Ecto neural progenitor cell (in vitro differentiated cells): Measurements from ENCODE around the gene RIN1.
A peak's percentile ranks its signal among the peaks of the same experiment; 100 is the strongest.

Experiments
- DNase-seq: peaks from one replicate; pipeline ENCODE4 v3.0.0-alpha.2; 2018; ENCODE audit warnings: low spot score

Gene RIN1

DNA sequence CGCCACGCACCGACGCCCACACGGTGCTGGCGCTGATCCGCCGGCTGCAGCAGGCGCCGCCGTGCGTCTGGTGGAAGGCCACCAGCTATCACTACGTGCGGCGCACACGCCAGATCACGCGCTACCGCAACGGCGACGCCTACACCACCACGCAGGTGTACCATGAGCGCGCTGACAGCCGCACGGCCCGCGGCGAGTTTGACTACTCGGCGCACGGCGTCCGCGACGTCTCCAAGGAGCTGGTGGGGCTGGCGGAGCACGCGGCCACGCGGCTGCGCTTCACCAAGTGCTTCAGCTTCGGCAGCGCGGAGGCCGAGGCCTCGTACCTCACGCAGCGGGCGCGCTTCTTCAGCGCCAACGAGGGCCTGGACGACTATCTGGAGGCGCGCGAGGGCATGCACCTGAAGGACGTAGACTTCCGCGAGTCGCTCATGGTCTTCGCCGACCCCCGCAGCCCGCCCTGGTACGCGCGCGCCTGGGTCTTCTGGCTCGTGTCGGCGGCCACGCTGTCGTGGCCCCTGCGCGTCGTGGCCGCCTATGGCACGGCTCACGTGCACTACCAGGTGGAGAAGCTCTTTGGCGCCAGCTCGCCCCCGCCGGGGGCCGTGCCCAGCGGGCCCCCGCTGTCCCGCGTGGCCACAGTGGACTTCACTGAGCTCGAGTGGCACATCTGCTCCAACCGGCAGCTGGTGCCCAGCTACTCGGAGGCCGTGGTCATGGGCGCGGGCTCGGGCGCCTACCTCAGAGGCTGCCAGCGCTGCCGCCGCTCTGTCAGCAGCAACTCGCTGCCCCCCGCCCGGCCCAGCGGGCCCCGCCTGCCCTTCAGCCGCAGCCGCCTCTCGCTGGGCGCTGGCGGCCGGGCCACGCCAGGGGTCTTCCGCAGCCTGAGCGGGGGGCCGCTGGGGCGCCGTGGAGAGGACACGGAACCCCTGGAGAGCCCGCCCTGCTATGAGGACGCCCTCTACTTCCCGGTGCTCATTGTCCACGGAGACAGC is 41.3 kb downstream of the RIN1 start:
- DNase-seq = no peak

- no peak for DNase-seq
Observed at GRCh38 chr11:66293777-66294625, 42.2 kb downstream of the RIN1 start.

DNA sequence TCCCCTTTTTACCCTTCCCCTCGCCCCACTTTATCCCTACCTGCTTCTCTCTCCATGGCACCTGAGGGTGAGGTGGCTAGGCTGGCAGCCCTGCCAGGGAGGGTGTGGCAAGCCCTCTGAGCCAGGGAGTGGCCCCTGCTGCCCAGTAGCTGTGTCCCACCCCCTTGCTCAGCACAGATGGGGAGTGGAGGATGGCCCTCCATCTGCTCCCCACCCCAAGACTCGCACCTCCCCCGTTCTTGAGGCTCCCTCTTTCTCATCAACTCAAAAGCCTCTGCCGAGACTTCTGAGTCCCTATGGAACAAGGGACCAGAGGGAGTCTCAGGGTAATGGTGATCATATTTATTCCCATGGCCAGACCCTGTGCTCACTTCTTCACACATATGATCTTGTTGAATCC is 42.9 kb downstream of the RIN1 start:
- DNase-seq = no peak

DNA sequence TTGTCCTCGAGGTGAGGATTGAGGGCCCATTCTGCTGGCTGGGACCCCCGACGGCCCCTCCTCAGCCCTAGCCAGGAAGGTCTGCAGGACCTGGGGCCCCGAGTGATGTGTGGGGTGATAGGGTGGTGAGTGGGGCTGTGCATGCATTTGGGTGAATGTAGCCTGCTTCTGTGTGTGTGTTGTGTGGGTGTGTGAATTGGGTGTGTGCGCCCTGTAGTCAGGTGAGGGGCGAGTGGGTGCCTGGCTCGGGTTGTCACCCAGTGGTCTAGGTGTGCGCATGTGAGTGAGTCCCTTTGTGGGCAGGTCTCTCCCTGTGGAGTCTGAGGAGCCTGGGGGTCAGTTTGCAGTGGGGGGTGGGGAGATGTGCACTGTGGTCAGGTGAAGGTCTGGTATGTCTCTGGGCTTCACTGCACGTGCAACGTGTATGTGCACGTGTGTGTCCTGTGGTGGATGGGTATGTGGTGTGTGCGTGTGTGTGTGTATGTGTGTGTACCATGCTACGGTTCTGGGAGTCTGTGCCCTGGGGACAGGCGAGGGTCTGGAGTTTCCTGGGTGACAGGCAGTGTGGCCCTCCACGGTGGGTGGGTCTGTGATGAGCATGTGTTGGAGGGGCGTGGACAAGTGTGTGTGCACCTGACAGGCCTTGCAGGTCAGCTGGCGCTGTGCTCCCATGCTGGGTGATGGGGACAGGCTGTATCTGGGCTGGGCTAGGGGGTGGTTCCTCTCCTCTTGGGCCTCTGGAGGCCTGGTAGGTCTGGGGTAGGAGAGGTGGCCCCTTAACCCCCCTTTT is 43.5 kb downstream of the RIN1 start:
- no peak for DNase-seq

DNA sequence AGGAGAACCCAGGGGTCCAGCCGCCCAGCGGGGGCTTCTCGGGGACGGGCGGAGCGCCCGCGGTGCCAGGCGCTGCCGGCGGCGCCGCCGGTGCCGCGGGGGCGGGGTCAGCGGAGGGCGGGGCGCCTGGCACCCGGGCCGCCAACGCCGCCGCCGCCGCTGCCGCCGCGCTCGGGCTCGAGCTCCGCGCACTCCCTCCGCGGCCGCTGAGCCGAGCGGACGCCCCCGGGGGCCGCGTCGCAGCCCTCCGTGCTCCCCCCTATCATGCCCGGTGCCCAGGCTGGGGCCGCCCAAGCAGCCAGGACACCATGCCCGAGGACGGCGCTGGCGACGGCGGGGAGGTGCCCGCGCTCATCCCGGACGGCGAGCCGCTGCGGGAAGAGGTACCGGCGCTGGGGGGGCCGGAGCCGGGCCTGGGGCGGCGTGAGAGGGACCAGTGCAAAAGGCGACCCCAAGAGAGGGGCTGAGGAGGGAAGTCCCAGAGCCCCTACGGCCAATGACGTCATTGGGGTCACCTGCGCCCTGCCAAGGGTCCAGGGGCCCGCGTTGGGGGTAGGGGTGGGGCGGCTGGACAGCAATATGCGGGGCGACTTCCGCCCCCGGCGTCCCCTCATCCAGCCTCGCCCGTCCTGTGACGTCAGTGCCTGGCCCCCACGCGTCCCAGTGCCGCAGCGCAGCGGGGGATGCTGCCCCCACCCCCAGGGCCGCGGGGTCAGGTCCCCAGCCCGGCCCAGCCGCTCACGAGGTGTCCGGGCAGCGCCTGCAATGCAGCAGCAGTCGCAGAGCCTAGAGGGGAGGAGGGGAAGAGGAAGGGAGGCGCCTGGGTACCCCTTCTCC is 44.3 kb downstream of the RIN1 start, which contains the start of gene TMEM151A:
Gene TMEM151A, plus strand, starts transcription at position 189 of the 837 bp plus-strand sequence. Its CDS starts 120 bp downstream, at position 309.
- DNase-seq = no peak

GRCh38 chr11:66291303-66291705 is 44.9 kb downstream of the RIN1 start:
- DNase-seq = no peak

DNA sequence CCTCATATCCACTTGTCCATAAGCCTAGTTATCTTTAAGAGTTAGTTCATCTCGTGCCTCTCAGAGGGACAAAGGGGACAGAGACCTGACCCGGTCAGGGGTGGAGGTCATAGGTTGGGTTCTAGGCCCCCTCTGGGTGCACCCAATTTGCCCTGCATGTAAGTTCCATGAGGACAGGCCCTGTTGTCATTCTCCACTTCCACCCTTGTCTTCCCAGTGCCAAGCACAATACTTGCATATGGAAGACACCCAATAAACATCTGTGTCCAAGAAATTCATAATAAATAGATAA is 46.0 kb downstream of the RIN1 start:
- no peak for DNase-seq

GRCh38 chr11:66289548-66290329 is 46.5 kb downstream of the RIN1 start:
- DNase-seq = peak; percentile 92

DNA sequence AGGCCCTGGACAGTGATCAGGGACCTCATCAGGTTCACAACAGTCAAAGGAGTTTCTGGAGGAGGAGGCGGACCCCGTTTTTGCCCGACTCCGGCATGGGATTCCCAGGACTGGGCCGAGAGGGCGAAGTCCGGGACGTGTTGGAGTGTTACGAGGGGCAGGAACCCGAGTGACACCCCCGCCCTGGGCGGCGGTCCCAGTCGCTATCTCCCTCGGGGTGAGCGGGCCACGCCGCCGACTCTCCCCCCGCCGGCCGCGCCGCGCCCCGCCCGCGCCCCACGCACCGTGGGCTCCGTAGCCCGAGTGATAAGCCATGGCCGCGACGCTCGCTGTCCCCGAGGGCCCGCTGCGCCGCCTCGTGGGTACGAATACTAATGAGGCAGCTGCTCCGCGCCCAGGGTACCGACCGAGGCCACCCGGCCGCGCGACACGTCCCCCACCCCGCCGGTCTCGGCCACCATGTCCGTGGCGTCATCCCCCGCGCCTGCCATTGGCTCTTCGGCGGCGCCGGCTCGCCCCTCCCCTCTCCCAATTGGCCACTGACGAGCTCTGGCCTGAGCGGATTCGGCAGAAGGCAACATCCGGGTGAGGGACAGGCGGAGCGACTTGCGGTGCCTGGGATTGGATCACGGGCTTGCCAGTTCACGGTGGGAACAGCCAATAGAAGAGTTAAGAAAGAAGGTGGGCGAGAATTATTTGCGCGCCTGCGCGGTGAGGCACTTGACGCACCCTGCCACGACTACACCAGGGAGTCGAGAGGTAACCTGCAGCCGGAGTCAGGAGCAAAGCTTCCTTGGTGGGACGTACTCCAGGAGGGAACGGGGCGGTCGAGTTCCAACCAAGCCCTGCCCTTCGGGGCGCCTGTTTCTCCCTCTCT is 47.3 kb downstream of the RIN1 start, which contains the start of gene YIF1A:
Gene YIF1A, minus strand, starts transcription at position 473 of the 877 bp plus-strand sequence. Its CDS starts 158 bp downstream, at position 315.
- peak; percentile 98 for DNase-seq

DNA sequence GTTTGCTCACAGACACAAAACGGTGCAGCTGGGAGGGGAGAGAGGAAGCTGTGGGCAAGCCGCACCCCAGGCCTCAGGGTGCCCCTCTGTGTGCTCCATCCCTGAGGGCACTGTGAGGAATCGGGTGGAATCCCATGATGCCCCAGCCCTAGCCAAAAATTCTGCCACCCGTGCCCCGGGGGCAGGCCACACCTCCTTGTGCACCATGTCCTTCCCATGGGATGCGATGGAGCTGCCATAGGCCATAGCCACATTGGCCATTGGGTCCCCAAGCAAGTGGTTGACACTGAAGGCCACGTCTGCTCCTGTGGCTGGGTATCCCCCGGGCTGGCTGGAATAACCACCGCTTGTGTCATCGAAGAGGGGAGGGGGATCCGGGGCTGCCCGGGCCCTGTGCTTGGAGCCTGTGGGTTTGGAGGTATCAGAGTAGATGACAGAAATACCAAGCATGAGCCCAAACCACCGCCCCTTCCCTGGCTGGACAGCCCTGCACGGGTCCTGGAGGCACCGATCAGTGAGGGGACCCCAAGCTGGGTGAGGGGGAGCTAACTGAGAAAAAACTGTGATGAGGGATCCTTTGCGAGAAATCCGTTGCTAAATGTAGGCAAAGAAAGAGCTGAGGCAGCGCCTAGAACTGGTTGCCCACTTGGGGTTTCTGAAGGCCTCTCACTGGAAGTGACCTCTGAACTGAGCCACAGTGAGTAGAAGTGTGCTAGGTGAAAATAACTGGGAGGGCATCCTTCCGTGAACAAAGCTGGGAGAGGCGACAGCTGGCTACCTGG is 48.2 kb downstream of the RIN1 start:
- no peak for DNase-seq

GRCh38 chr11:66287211-66287888 is 48.9 kb downstream of the RIN1 start:
- DNase-seq = no peak

DNA sequence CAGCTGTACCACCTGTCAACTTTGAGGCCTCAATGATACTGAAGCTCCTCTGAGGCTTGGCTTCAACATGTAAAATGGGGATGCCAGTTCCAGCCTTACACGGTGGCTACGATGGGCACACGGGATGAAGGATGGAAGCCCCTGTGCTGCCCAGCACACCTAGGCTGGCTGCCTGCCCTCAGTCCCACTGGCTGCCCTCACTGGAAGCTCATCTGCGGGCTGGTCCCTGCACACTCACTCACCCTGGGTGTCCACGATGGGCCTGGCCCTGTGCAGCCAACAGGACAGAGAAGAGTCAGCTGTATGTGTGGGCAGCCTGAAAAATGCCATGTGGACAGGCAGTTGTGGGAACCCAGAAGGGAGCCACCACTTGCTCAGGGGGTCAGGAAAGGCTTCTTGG is 49.5 kb downstream of the RIN1 start:
- DNase-seq = no peak

DNA sequence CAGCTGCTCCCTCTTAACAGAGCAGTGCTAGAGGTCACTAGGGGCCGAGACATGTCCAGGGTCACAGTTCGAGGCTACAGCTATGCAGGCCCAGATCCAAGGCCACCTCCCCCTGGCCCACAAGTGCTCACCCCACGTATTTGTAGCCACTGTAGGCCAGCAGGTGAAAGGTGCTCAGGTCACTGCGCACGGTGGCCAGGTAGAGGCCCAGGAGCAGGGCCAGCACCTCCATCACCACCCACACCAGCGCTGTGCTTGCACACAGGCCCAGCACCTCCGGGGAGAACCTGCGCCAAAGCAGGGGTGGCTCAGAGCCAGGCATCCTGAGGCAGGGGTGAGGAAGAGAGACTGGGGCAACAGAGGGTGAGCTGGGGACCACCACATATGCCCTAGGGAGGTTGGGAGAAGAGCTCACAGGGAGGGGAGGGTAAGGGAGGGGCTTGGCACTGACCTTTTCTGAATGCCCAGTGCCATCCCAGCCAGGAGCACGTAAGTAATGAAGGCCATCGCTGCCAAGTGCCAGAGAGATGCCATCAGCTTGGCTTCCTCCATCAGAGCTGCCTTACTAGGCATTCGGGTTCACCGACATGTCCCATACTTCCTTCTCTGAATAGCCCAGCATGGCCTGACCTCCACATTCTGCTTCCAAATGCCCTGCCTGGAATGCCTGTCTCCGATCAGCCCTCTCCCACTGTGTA is 50.8 kb downstream of the RIN1 start:
- DNase-seq = no peak

DNA sequence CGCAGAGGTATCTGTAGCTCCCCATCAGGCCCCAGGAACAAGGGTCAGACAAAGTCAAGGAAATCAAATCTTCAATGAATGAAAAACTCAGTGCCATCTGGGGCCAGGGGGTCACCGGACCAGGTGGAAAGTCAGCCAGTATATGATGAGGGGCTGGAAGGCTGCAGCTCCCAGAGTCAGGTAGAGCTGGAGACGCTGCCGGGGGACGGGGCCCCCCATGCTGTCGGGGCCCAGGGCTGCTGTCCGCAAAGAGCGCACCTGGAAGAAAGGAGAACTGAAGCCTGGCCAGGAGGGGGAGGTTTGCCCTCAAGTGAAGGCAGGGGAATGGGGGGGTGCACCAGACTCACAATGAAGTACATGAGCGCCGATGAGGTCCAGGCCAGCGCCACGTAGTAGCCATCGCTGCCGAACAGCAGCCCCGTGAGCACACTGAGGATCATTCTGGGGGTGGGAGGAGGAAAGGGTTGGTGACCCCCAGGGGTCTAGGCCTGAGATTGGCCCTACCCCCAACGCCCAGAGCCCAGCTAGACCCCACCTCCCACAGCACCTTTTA is 51.6 kb downstream of the RIN1 start:
- no peak for DNase-seq

- no peak for DNase-seq
Observed at GRCh38 chr11:66283461-66284105, 52.7 kb downstream of the RIN1 start.
